ENCODE results near the gene SNAI3.

SNAI3 gene

DNA sequence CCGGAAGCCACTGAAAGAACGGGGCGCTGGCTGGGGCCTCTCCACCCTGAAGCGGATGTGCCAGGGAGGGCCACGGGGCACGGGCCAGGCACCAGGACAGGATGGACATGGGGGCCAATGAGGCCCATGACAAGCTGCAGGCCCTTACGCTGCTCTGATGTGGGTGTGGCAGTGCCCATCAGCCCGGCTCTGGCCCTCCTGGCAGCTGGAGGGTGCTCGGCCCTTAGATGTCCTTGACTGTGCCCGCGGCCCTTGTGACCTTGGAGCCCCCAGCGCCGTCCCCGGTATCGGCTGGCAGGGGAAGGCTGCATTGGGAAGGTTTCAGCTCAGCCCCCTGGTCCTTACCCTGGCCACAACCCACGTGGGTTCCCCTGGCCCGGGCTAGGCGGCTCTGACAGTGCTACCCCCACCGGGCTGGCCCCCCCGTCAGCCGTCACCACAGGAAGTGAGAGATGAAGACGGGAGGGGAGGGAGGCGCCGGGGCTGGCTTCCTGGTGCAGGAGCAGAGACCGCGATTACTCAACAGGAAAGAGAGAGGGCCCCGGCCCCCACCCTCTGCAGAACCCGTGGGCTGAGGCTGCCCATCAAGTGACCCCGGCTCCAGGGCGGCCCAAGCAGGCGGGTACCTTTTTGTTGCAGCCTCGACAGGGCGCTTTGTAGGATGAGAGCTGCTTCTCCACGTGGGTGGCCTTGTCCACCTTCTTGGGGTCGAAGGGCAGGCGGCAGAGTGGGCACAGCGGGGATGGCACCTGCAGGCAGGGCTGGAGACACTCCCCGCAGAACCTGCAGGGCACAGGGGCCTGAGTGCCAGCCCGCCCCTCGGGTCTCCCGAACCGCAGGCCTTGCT is 14.6 kb upstream of the SNAI3 start:
- Histone ChIP-seq H3K9me3 (ENCODE audit: severe bottlenecking) (no peaks in the 10 kb centered on the region), H3K27me3 (ENCODE audit: insufficient read depth, low read depth, severe bottlenecking) (no peaks in the 10 kb centered on the region), H3K27ac (no peak overlapping the region), H3K36me3 (no peaks in the 10 kb centered on the region; the same call in 1 of the 2 replicates), H3K4me3 (ENCODE audit: low read depth, low read length) (no peak overlapping the region)
- no peak for DNase-seq
- TF ChIP-seq, protein P1, sequence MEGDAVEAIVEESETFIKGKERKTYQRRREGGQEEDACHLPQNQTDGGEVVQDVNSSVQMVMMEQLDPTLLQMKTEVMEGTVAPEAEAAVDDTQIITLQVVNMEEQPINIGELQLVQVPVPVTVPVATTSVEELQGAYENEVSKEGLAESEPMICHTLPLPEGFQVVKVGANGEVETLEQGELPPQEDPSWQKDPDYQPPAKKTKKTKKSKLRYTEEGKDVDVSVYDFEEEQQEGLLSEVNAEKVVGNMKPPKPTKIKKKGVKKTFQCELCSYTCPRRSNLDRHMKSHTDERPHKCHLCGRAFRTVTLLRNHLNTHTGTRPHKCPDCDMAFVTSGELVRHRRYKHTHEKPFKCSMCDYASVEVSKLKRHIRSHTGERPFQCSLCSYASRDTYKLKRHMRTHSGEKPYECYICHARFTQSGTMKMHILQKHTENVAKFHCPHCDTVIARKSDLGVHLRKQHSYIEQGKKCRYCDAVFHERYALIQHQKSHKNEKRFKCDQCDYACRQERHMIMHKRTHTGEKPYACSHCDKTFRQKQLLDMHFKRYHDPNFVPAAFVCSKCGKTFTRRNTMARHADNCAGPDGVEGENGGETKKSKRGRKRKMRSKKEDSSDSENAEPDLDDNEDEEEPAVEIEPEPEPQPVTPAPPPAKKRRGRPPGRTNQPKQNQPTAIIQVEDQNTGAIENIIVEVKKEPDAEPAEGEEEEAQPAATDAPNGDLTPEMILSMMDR (IDR thresholded peaks at IDR 0.05; ENCODE audit: low read depth, low read length): no peak

DNA sequence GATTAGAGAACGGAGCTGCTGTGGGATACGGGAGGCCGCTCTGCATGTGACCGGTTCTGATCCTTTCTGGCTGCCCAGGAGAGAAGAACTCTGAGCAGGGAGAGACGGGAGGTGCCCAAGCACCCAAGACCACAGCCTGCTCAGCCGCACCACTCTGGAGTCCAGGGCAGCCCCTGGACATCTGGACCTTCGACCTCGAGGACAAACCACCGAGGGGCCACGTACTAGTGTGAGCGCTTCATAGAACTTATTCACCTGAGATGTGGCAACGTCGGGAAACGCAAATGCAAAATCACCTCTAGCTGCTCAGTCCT is 14.0 kb upstream of the SNAI3 start:
- no peak overlapping the region for H3K4me3 ChIP-seq (ENCODE audit: low read depth, low read length)

GRCh38 chr16:88699180-88699579 is 12.9 kb upstream of the SNAI3 start:
- no peak for DNase-seq
- Histone ChIP-seq H3K36me3 (no peaks in the 10 kb centered on the region; the same call in 1 of the 2 replicates), H3K9me3 (ENCODE audit: severe bottlenecking) (no peaks in the 10 kb centered on the region), H3K27ac (no peak overlapping the region), H3K4me3 (ENCODE audit: low read depth, low read length) (no peak overlapping the region), H3K27me3 (ENCODE audit: insufficient read depth, low read depth, severe bottlenecking) (no peaks in the 10 kb centered on the region)
- TF ChIP-seq, protein P1 (IDR thresholded peaks at IDR 0.05; ENCODE audit: low read depth, low read length): no peak

More for the DNA sequence above, 14.0 kb upstream of the SNAI3 start:
- no peak for DNase-seq
- Histone ChIP-seq H3K27ac (no peak overlapping the region), H3K27me3 (ENCODE audit: insufficient read depth, low read depth, severe bottlenecking) (no peaks in the 10 kb centered on the region), H3K36me3 (no peaks in the 10 kb centered on the region; the same call in 1 of the 2 replicates), H3K9me3 (ENCODE audit: severe bottlenecking) (no peaks in the 10 kb centered on the region)
- TF ChIP-seq, protein P1 (IDR thresholded peaks at IDR 0.05; ENCODE audit: low read depth, low read length): no peak

GRCh38 chr16:88698646-88699045 is 12.3 kb upstream of the SNAI3 start:
- TF ChIP-seq, protein P1 (IDR thresholded peaks at IDR 0.05; ENCODE audit: low read depth, low read length): no peak
- DNase-seq: no peak
- H3K36me3 ChIP-seq: no peaks in the 10 kb centered on the region; the same call in 1 of the 2 replicates
- no peak overlapping the region for H3K27ac ChIP-seq
- H3K4me3 ChIP-seq (ENCODE audit: low read depth, low read length): no peak overlapping the region
- no peaks in the 10 kb centered on the region for H3K9me3 ChIP-seq (ENCODE audit: severe bottlenecking)
- H3K27me3 ChIP-seq (ENCODE audit: insufficient read depth, low read depth, severe bottlenecking): no peaks in the 10 kb centered on the region

DNA sequence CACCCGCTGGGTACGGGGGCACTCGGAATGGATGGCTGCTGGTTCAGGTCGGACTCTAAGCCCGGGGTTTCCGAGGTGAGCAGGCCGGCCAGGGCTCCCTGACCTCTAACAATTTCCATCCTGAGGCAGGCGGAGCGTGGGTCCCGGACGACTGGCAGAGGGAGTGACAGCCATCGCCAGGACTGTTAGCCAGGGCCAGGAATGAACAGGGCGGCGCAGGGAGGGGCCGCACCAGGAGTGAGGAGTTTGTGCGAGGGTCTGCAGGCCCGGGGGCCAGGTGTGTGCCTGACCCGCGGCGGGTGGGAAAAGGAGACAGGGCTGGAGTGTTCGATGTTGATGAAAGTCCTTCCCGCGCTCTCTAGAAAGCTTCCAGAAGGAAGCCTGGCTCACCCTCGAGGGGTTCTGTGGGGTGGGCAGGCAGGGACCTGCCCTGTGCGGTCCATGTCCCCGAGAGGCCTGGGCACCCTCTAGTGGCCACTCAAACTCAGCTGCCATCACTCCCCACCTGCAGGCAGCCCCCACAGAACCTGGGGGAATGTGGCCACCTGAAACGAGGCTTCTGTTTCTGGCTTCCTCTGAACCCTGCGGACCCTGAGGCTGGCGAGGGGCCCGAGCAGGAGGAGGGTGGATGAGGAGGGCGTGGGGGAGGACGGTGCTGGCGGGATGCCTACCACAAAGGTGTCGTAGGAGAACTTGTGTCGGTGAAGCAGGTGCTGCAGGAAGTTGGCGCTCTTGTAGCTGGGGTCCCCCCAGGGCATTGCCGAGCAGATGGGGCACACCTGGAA is 11.7 kb upstream of the SNAI3 start:
- H3K4me3 ChIP-seq (ENCODE audit: low read depth, low read length): no peak overlapping the region
- H3K27ac ChIP-seq: peak overlapping the region; percentile 18; the same call in 1 of the 2 replicates
- H3K27me3 ChIP-seq (ENCODE audit: insufficient read depth, low read depth, severe bottlenecking): no peaks in the 10 kb centered on the region
- H3K9me3 ChIP-seq (ENCODE audit: severe bottlenecking): no peaks in the 10 kb centered on the region
- no peaks in the 10 kb centered on the region; the same call in 1 of the 2 replicates for H3K36me3 ChIP-seq
- peak; percentile 30 for DNase-seq
- TF ChIP-seq, protein P1 (IDR thresholded peaks at IDR 0.05; ENCODE audit: low read depth, low read length): peak; percentile 69
